SK-N-SH (cell line): Measurements from ENCODE around the gene CD33.

ENCODE experiments used
- CTCF ChIP-seq: fragments of 200-600 bp; sonication (generic); IDR thresholded peaks from 2 replicates; pipeline ENCODE4 v1.6.1; 2017; ENCODE audit warnings: antibody characterized with exemption, mild to moderate bottlenecking, moderate library complexity
- GABPA ChIP-seq: IDR thresholded peaks from 2 replicates; pipeline ENCODE4 v1.4.0; 2012; ENCODE audit warnings: low read depth, mild to moderate bottlenecking
- MXI1 ChIP-seq: IDR thresholded peaks from 2 replicates; pipeline ENCODE4 v1.6.1; 2012; ENCODE audit warnings: mild to moderate bottlenecking, low read depth, low read length, improper control_type of control experiment
- PBX3 ChIP-seq: IDR thresholded peaks from 2 replicates; pipeline ENCODE4; 2012
- RAD21 ChIP-seq: IDR thresholded peaks from 2 replicates; pipeline ENCODE4 v1.6.1; 2012; ENCODE audit warnings: mild to moderate bottlenecking, low read length
- TCF12 ChIP-seq: IDR thresholded peaks from 2 replicates; pipeline ENCODE4 v1.4.0; 2012

- TF ChIP-seq PBX3 (no peak), RAD21 (no peak), CTCF (no peak), TCF12 (no peak), GABPA (no peak), MXI1 (no peak)
Measured at GRCh38 chr19:51211833-51212232, 13.0 kb upstream of the CD33 start.
